GM23248 (cell line): Measurements from ENCODE around the gene MPDZ. TPM values are rescaled to one million over a fixed set of nuclear protein-coding genes. Genes with fewer than 3 reads are reported as not detected.

Experiments
- DNase-seq: peaks from one replicate; pipeline ENCODE4 v3.0.0-alpha.2; 2015
- H2AFZ ChIP-seq: fragments of 200-600 bp; sonication (generic); 2 replicates; pipeline ENCODE4 v1.6.1; 2016; ENCODE audit warnings: antibody characterized with exemption
- H3F3A ChIP-seq: fragments of 200-600 bp; sonication (generic); 2 replicates; pipeline ENCODE4 v1.6.1; 2016; ENCODE audit warnings: mild to moderate bottlenecking, antibody characterized with exemption, mixed run types; ENCODE audit not compliant: insufficient read depth
- H3K27ac ChIP-seq: fragments of 200-600 bp; sonication (generic); 2 replicates; pipeline ENCODE4 v1.5.1; 2016; ENCODE audit warnings: mild to moderate bottlenecking
- H3K27me3 ChIP-seq: fragments of 200-600 bp; sonication (generic); replicated peaks from 2 replicates; pipeline ENCODE4 v1.6.1; 2016; ENCODE audit warnings: mild to moderate bottlenecking; ENCODE audit not compliant: insufficient read depth
- H3K36me3 ChIP-seq: fragments of 200-600 bp; sonication (generic); 2 replicates; pipeline ENCODE4 v1.6.1; 2016; ENCODE audit warnings: low read depth, mild to moderate bottlenecking
- H3K4me1 ChIP-seq: fragments of 200-600 bp; sonication (generic); 2 replicates; pipeline ENCODE4 v1.6.1; 2016; ENCODE audit warnings: mild to moderate bottlenecking; ENCODE audit not compliant: insufficient read depth
- H3K4me2 ChIP-seq: fragments of 200-600 bp; sonication (generic); one replicate; pipeline ENCODE4 v1.6.1; 2016; ENCODE audit warnings: mild to moderate bottlenecking; ENCODE audit not compliant: unreplicated experiment
- H3K4me3 ChIP-seq: fragments of 200-600 bp; sonication (generic); 2 replicates; pipeline ENCODE4 v1.5.1; 2016; ENCODE audit warnings: mild to moderate bottlenecking
- H3K79me2 ChIP-seq: fragments of 200-600 bp; sonication (generic); 2 replicates; pipeline ENCODE4 v1.6.1; 2016; ENCODE audit warnings: mild to moderate bottlenecking; ENCODE audit not compliant: insufficient read depth
- H3K9ac ChIP-seq: fragments of 200-600 bp; sonication (generic); 2 replicates; pipeline ENCODE4 v1.6.1; 2016; ENCODE audit warnings: mild to moderate bottlenecking
- H3K9me2 ChIP-seq: fragments of 200-600 bp; sonication (generic); 2 replicates; pipeline ENCODE4 v1.6.1; 2016; ENCODE audit warnings: mixed run types, mild to moderate bottlenecking, moderate library complexity; ENCODE audit not compliant: insufficient read depth
- H3K9me3 ChIP-seq: fragments of 200-600 bp; sonication (generic); one replicate; pipeline ENCODE4 v1.6.1; 2017; ENCODE audit warnings: low read depth
- H4K20me1 ChIP-seq: fragments of 200-600 bp; sonication (generic); 2 replicates; pipeline ENCODE4 v1.6.0; 2016; ENCODE audit not compliant: insufficient read depth
- EZH2 ChIP-seq: fragments of 200-600 bp; sonication (generic); IDR thresholded peaks from 2 replicates; pipeline ENCODE4 v1.6.1; 2018; ENCODE audit warnings: antibody characterized with exemption, mild to moderate bottlenecking; ENCODE audit not compliant: insufficient read depth, poor library complexity, severe bottlenecking
- EZH2phosphoT487 ChIP-seq: fragments of 200-600 bp; sonication (generic); IDR thresholded peaks from 2 replicates; pipeline ENCODE4 v1.6.1; 2018; ENCODE audit warnings: antibody characterized with exemption, moderate library complexity, mild to moderate bottlenecking, low read depth; ENCODE audit not compliant: insufficient read depth
- WGBS, 2 experiments: methylation state at CpG; one replicate each; pipeline ENCODE4 v1.1.6; 2015 to 2017; ENCODE audit warnings: low lambda C conversion rate in 2 of 2, low coverage in 1 of 2; ENCODE audit errors: missing lambda C conversion rate in 2 of 2; 5-methylcytosine and 5-hydroxymethylcytosine counted together
- in situ Hi-C: fragments of 300-500 bp; cut with MboI; formaldehyde crosslinking; loops from 2 replicates; pipeline ENCODE4 v1.15.0; 2020
- polyA plus RNA-seq: library from polyadenylated mRNA; unstranded; fragments of >200 nt; fragmentation: Nextera tagmentation; extraction: Ambion mirVana; gene quantifications from 2 replicates; pipeline ENCODE4 v1.2.1, GENCODE V29; 2016
- total RNA-seq: library from RNA; depleted of rRNA; stranded (reverse); fragments of >200 nt; shearing (Covaris generic); gene quantifications from 2 replicates; pipeline ENCODE4 v1.2.3, GENCODE V29; 2014

MPDZ gene
- total and polyA plus RNA-seq, 2 experiments from 2014 or later: 17.2 to 31.9 TPM

DNA sequence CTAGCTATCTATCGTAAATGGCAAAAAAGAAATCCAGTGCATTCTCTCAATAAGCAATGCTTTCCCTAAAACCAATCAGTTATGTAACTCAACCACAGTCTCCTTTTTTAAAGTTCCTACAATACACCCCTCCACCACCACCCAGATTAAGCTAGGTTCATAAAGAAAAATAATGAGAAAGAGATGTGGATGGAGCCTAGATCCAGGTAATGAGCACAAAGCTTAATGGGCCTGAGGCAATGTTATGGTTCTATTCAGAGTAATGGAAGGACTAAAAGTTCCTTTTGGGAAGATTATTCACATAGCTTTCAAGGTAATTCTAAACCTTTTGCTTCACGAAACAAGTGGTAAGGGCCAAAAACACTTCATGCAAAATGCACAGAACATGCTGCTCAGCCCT, 113.5 kb downstream of the MPDZ start:
- no peaks in the 10 kb centered on the region for H3K9me3 ChIP-seq
- no peak overlapping the region for H2AFZ ChIP-seq
- H3K4me1 ChIP-seq: no peaks in the 10 kb centered on the region
- H3F3A ChIP-seq: no peaks in the 10 kb centered on the region
- in situ Hi-C loops: no loop called here
- H3K4me3 ChIP-seq: no peak overlapping the region
- no peaks in the 10 kb centered on the region for H3K9me2 ChIP-seq
- H3K27me3 ChIP-seq: no peaks in the 10 kb centered on the region
- H3K27ac ChIP-seq: no peak overlapping the region
- TF ChIP-seq EZH2: no peak
- H4K20me1 ChIP-seq: no peaks in the 10 kb centered on the region
- no peak for DNase-seq
- no peak overlapping the region for H3K4me2 ChIP-seq
- peaks cover 13% of the 10 kb centered on the region; the same call in 1 of the 2 replicates for H3K36me3 ChIP-seq
- no peaks in the 10 kb centered on the region for H3K79me2 ChIP-seq
- no peak overlapping the region for H3K9ac ChIP-seq
- WGBS, 2 experiments: 80 to 81% methylated on average over 2 of the region's 2 CpGs

- no peaks in the 10 kb centered on the region for H3K79me2 ChIP-seq
- no peak overlapping the region for H3K4me3 ChIP-seq
- in situ Hi-C loops: no loop called here
- H3K9ac ChIP-seq: no peak overlapping the region
- 92 to 96% methylated on average over 7 of the region's 7 CpGs for WGBS, 2 experiments
- H3K27ac ChIP-seq: no peak overlapping the region
- no peak for DNase-seq
- no peaks in the 10 kb centered on the region for H3F3A ChIP-seq
- H2AFZ ChIP-seq: no peak overlapping the region
- no peaks in the 10 kb centered on the region for H3K27me3 ChIP-seq
- no peaks in the 10 kb centered on the region for H3K9me2 ChIP-seq
- no peaks in the 10 kb centered on the region for H3K4me1 ChIP-seq
- peaks cover 11% of the 10 kb centered on the region; the same call in 1 of the 2 replicates for H3K36me3 ChIP-seq
- H3K9me3 ChIP-seq: no peaks in the 10 kb centered on the region
- H4K20me1 ChIP-seq: no peaks in the 10 kb centered on the region
- TF ChIP-seq EZH2phosphoT487 (no peak), EZH2 (no peak)
- H3K4me2 ChIP-seq: no peak overlapping the region
Measured at GRCh38 chr9:13165236-13165945, 114.1 kb downstream of the MPDZ start.

DNA sequence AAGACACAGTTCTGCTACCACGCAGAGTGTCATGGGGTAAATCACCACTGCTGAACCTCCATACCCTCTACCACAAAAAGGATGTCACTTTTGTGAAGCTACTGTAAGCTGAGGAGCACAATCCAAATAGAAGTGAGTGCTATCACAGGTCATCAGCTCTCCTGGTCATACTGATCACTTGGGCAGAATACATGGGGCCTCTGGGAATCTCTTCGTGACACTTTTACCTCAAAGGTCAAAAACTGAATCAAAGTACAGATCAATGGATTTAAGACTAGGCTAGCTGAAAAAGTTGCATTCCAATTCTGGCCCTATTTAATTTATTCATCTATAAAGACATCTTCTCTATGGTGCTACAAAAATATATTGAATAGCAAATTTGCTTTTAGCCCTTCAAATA, 115.5 kb downstream of the MPDZ start:
- Histone ChIP-seq H2AFZ (no peak overlapping the region), H3K79me2 (no peaks in the 10 kb centered on the region), H4K20me1 (no peaks in the 10 kb centered on the region), H3K9me3 (no peaks in the 10 kb centered on the region), H3F3A (no peaks in the 10 kb centered on the region), H3K27me3 (no peaks in the 10 kb centered on the region), H3K9me2 (no peaks in the 10 kb centered on the region), H3K27ac (no peak overlapping the region), H3K4me2 (no peak overlapping the region), H3K4me3 (no peak overlapping the region), H3K4me1 (no peaks in the 10 kb centered on the region), H3K9ac (no peak overlapping the region), H3K36me3 (peaks cover 11% of the 10 kb centered on the region; the same call in 1 of the 2 replicates)
- TF ChIP-seq EZH2phosphoT487 (no peak), EZH2 (no peak)
- no peak for DNase-seq
- 97 to 100% methylated on average over 2 of the region's 2 CpGs for WGBS, 2 experiments
- in situ Hi-C loops: no loop called here

GRCh38 chr9:13163287-13163686, 116.2 kb downstream of the MPDZ start:
- no peak overlapping the region for H3K4me3 ChIP-seq

GRCh38 chr9:13160051-13160450, 119.4 kb downstream of the MPDZ start:
- no peak overlapping the region for H2AFZ ChIP-seq

More at GRCh38 chr9:13163287-13163686, 116.2 kb downstream of the MPDZ start:
- Histone ChIP-seq H3K4me1 (no peaks in the 10 kb centered on the region), H3K27ac (no peak overlapping the region), H4K20me1 (no peaks in the 10 kb centered on the region), H3K36me3 (peaks cover 11% of the 10 kb centered on the region; the same call in 1 of the 2 replicates), H3K27me3 (no peaks in the 10 kb centered on the region), H3F3A (no peaks in the 10 kb centered on the region), H3K9me2 (no peaks in the 10 kb centered on the region), H3K9me3 (no peaks in the 10 kb centered on the region), H3K9ac (no peak overlapping the region), H3K79me2 (no peaks in the 10 kb centered on the region), H2AFZ (no peak overlapping the region), H3K4me2 (no peak overlapping the region)
- in situ Hi-C loops: no loop called here
- TF ChIP-seq EZH2phosphoT487: no peak
- no peak for TF ChIP-seq EZH2
- DNase-seq: no peak
- WGBS, 2 experiments: 96 to 98% methylated on average over 2 of the region's 2 CpGs

More at GRCh38 chr9:13160051-13160450, 119.4 kb downstream of the MPDZ start:
- H3K36me3 ChIP-seq: peaks cover 14% of the 10 kb centered on the region; the same call in 1 of the 2 replicates
- H3K27me3 ChIP-seq: no peaks in the 10 kb centered on the region
- no peaks in the 10 kb centered on the region for H3F3A ChIP-seq
- no peaks in the 10 kb centered on the region for H3K4me1 ChIP-seq
- H3K9me3 ChIP-seq: no peaks in the 10 kb centered on the region
- H3K4me2 ChIP-seq: no peak overlapping the region
- no peaks in the 10 kb centered on the region for H3K79me2 ChIP-seq
- H3K9ac ChIP-seq: no peak overlapping the region
- no peak overlapping the region for H3K27ac ChIP-seq
- no peaks in the 10 kb centered on the region for H3K9me2 ChIP-seq
- in situ Hi-C loops: no loop called here
- no peaks in the 10 kb centered on the region for H4K20me1 ChIP-seq
- WGBS, 2 experiments: 71 to 80% methylated on average over 1 of the region's 1 CpG
- DNase-seq: no peak
- no peak overlapping the region for H3K4me3 ChIP-seq
- TF ChIP-seq EZH2phosphoT487: no peak
- no peak for TF ChIP-seq EZH2
